ENCODE measurements around the gene ANTXRL.

Gene ANTXRL

GRCh38 chr10:46292573-46293023, 5.8 kb downstream of the ANTXRL start:
- no peak for TF ChIP-seq SIN3A (IDR thresholded peaks at IDR 0.05; ENCODE audit: borderline replicate concordance, insufficient read depth, low read length)

GRCh38 chr10:46293228-46293627, 6.4 kb downstream of the ANTXRL start:
- no peak for TF ChIP-seq FOXP2 (optimal IDR thresholded peaks at IDR 0.05; ENCODE audit: borderline replicate concordance, extremely low read depth, extremely low read length, insufficient read depth)

DNA sequence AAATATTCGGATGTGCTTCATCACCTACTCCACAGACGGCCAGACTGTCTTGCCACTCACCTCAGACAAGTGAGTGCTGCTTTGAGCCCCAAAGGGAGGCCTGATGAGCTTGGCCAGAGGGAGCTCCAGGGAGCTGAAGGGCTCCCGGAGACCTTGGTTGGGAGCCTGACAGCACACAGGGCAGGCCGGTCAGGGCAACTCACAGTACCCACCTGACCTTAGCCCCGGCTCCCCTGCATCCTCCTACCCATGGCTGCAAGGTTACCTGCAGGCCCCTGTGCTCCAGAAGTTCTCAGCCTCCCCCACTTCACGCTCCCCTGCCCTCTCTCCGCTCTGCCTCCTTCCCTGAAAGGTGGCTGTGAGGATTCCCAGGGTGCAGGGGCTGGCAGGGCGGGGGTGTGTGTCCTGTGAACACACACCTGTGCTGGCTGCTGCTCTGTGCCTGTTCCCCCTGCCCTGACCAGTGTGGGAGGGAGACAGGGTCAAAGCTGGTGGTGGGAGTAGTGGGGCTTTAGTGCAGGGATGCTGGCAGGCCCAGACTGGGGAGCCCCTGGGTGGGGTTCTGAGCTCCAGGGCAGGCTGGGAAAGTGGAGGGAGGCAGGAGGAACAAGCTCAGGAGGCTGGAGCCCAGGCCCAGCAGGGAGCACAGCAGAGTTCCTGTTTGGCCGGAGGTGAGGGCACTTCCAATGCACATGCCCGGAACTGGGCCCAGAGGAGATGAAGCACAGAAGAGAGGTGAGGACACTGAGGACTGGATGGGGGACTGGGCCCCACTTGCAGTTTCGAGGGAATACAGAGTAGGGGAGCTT, 7.2 kb downstream of the ANTXRL start:
- no peak for TF ChIP-seq POLR2AphosphoS5 (IDR thresholded peaks at IDR 0.05; ENCODE audit: low read depth, low read length)
- TF ChIP-seq TAF1 (IDR thresholded peaks at IDR 0.05; ENCODE audit: borderline replicate concordance, insufficient read depth, low read length): no peak
- TF ChIP-seq FOXP2 (optimal IDR thresholded peaks at IDR 0.05; ENCODE audit: borderline replicate concordance, extremely low read depth, extremely low read length, insufficient read depth): no peak
- TF ChIP-seq, protein P1, sequence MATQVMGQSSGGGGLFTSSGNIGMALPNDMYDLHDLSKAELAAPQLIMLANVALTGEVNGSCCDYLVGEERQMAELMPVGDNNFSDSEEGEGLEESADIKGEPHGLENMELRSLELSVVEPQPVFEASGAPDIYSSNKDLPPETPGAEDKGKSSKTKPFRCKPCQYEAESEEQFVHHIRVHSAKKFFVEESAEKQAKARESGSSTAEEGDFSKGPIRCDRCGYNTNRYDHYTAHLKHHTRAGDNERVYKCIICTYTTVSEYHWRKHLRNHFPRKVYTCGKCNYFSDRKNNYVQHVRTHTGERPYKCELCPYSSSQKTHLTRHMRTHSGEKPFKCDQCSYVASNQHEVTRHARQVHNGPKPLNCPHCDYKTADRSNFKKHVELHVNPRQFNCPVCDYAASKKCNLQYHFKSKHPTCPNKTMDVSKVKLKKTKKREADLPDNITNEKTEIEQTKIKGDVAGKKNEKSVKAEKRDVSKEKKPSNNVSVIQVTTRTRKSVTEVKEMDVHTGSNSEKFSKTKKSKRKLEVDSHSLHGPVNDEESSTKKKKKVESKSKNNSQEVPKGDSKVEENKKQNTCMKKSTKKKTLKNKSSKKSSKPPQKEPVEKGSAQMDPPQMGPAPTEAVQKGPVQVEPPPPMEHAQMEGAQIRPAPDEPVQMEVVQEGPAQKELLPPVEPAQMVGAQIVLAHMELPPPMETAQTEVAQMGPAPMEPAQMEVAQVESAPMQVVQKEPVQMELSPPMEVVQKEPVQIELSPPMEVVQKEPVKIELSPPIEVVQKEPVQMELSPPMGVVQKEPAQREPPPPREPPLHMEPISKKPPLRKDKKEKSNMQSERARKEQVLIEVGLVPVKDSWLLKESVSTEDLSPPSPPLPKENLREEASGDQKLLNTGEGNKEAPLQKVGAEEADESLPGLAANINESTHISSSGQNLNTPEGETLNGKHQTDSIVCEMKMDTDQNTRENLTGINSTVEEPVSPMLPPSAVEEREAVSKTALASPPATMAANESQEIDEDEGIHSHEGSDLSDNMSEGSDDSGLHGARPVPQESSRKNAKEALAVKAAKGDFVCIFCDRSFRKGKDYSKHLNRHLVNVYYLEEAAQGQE (IDR thresholded peaks at IDR 0.05; ENCODE audit: insufficient read depth in 1 of 2, low read depth in 2 of 2, low read length in 2 of 2): no peak
- no peak for TF ChIP-seq SIN3A (IDR thresholded peaks at IDR 0.05; ENCODE audit: borderline replicate concordance, insufficient read depth, low read length)

GRCh38 chr10:46294641-46295220, 7.9 kb downstream of the ANTXRL start:
- TF ChIP-seq SIN3A (IDR thresholded peaks at IDR 0.05; ENCODE audit: borderline replicate concordance, insufficient read depth, low read length) (no peak), FOXP2 (optimal IDR thresholded peaks at IDR 0.05; ENCODE audit: borderline replicate concordance, extremely low read depth, extremely low read length, insufficient read depth) (no peak), POLR2AphosphoS5 (IDR thresholded peaks at IDR 0.05; ENCODE audit: low read depth, low read length) (no peak), TAF1 (IDR thresholded peaks at IDR 0.05; ENCODE audit: borderline replicate concordance, insufficient read depth, low read length) (no peak)
- TF ChIP-seq, protein P1 (IDR thresholded peaks at IDR 0.05; ENCODE audit: insufficient read depth in 1 of 2, low read depth in 2 of 2, low read length in 2 of 2): no peak

DNA sequence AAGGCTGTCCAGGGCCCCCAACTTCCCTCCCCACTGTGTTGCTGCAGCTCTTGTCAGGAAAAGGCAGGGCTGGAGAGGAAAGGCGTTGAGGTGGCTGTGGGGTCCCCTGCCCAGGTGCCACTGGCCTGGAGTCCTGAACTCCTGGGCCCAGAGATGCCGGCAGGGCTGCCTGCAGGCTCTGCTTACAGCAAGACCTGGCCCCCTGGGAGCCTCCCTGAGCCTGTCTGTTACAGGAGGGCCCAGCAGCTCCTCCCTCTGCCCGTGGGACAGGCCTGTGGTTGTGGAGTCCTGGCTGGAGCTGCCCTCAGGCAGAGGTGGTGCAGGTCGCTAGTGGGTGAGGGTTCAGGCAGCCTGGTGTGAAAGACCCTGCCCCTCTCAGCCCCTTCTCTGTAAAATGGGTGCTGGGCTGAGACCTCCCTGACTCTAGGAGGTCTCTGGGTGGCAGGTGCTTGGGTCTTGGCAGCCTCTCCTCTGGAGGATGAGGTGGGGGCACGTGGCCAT, 9.9 kb downstream of the ANTXRL start:
- TF ChIP-seq POLR2AphosphoS5 (IDR thresholded peaks at IDR 0.05; ENCODE audit: low read depth, low read length) (no peak), FOXP2 (optimal IDR thresholded peaks at IDR 0.05; ENCODE audit: borderline replicate concordance, extremely low read depth, extremely low read length, insufficient read depth) (no peak), TAF1 (IDR thresholded peaks at IDR 0.05; ENCODE audit: borderline replicate concordance, insufficient read depth, low read length) (no peak), SIN3A (IDR thresholded peaks at IDR 0.05; ENCODE audit: borderline replicate concordance, insufficient read depth, low read length) (no peak)
- TF ChIP-seq, protein P1 (IDR thresholded peaks at IDR 0.05; ENCODE audit: insufficient read depth in 1 of 2, low read depth in 2 of 2, low read length in 2 of 2): no peak
